ENCODE results near the gene MOB3B. TPM values are rescaled to one million over a fixed set of nuclear protein-coding genes. Genes with fewer than 3 reads are reported as not detected.

MOB3B gene
- polyA plus RNA-seq, 2 of the 4 experiments (the other 2 are of a cell fraction), result 6.0 to 6.4 TPM

- TF ChIP-seq CBX2 (IDR thresholded peaks at IDR 0.05; ENCODE audit: borderline replicate concordance, low read depth), result no peak
Measured at GRCh38 chr9:27412081-27412480, 117.5 kb downstream of the MOB3B start (continued).

GRCh38 chr9:27408482-27408881 is 121.1 kb downstream of the MOB3B start:
- H3K27ac ChIP-seq, result peak overlapping the region; percentile 60 to 81
- WGBS (ENCODE audit: missing lambda C conversion rate), result 29% methylated on average over 2 of the region's 2 CpGs
- ATAC-seq (peak; percentile 84 to 89), DNase-seq (ENCODE audit: low read depth in 1 of 2, low spot score in 1 of 2) (peak in 1 of 2 experiments; percentile 36), FAIRE-seq (no peak)
- no peak overlapping the region for H3K4me3 ChIP-seq
- ChIA-PET POLR2A (interaction anchor here (1.6 kb wide), 1 partner anchor 121 kb away, joined by 3 read pairs; the partner anchor contains the start of gene MOB3B), CTCF (interaction anchor here (0.7 to 2.6 kb wide), 8 partner anchors 8 to 122 kb away, joined by 3 to 15 read pairs (median 4); partner anchors contain the start of gene MOB3B)
- H3K9me3 ChIP-seq, result no peaks in the 10 kb centered on the region
- peak overlapping the region; percentile 49 for H3K4me2 ChIP-seq
- TF ChIP-seq ESRRA (IDR thresholded peaks at IDR 0.05; ENCODE audit: borderline replicate concordance, low read length) (no peak), BCL3 (IDR thresholded peaks at IDR 0.05) (no peak), RAD21 (conservative IDR thresholded peaks at IDR 0.05 in 1 of 2, IDR thresholded peaks at IDR 0.05 in 1 of 2) (peak in 1 of 2 experiments; percentile 17; a peak in 1 of 5 replicates), CHD2 (IDR thresholded peaks at IDR 0.05; ENCODE audit: low read length, partially characterized antibody) (no peak)
- H3K4me1 ChIP-seq, result peaks cover 29% of the 10 kb centered on the region

- CTCF ChIA-PET, result interaction anchor here (0.7 to 2.6 kb wide), 11 partner anchors 8 to 122 kb away, joined by 3 to 15 read pairs (median 4); partner anchors contain the start of gene MOB3B
- Histone ChIP-seq H3K27ac (peak overlapping the region; percentile 60 to 81), H3K4me3 (no peak overlapping the region), H3K4me2 (peak overlapping the region; percentile 49), H3K9me3 (no peaks in the 10 kb centered on the region), H3K4me1 (peaks cover 26% of the 10 kb centered on the region)
- peak; percentile 82 to 87 for ATAC-seq
- POLR2A ChIA-PET, result interaction anchor here (1.6 kb wide), 1 partner anchor 121 kb away, joined by 3 read pairs; the partner anchor contains the start of gene MOB3B
- WGBS (ENCODE audit: missing lambda C conversion rate), result 21% methylated on average over 5 of the region's 5 CpGs
- peak in 1 of 2 experiments; percentile 50 for DNase-seq (ENCODE audit: low read depth in 1 of 2, low spot score in 1 of 2)
- no peak for FAIRE-seq
- no peak for TF ChIP-seq MAZ (IDR thresholded peaks at IDR 0.05; ENCODE audit: borderline replicate concordance, low read depth, low read length)
- no peak for TF ChIP-seq EHF (CRISPR knock-in tag; IDR thresholded peaks at IDR 0.05)
- TF ChIP-seq ELK1 (IDR thresholded peaks at IDR 0.05; ENCODE audit: low read depth, low read length), result no peak
- TF ChIP-seq MAX (IDR thresholded peaks at IDR 0.05), result peak; percentile 57; the same call in 1 of the 2 replicates
- no peak for TF ChIP-seq RCOR1 (IDR thresholded peaks at IDR 0.05; ENCODE audit: low read depth, low read length)
- no peak for TF ChIP-seq RARB (CRISPR knock-in tag; IDR thresholded peaks at IDR 0.05)
- no peak for TF ChIP-seq HDAC2 (IDR thresholded peaks at IDR 0.05)
- TF ChIP-seq RNF2 (IDR thresholded peaks at IDR 0.05; ENCODE audit: borderline replicate concordance, low read depth), result no peak
- no peak for TF ChIP-seq KDM5A (IDR thresholded peaks at IDR 0.05)
- peak; percentile 34 for TF ChIP-seq MAFK (IDR thresholded peaks at IDR 0.05; ENCODE audit: partially characterized antibody)
- 0 out of 2 replicates have a peak, but pooled peaks have one; percentile 36 for TF ChIP-seq FOSL2 (IDR thresholded peaks at IDR 0.05)
- no peak for TF ChIP-seq FOSL2 (CRISPR knock-in tag; IDR thresholded peaks at IDR 0.05)
- no peak for TF ChIP-seq CEBPB (IDR thresholded peaks at IDR 0.05)
- no peak for TF ChIP-seq EHMT2 (IDR thresholded peaks at IDR 0.05; ENCODE audit: low read depth)
Measured at GRCh38 chr9:27408001-27408400, 121.6 kb downstream of the MOB3B start.

- 0% methylated on average over 1 of the region's 1 CpG for WGBS (ENCODE audit: missing lambda C conversion rate)
- Histone ChIP-seq H3K4me1 (peaks cover 22% of the 10 kb centered on the region), H3K27ac (peak overlapping the region; percentile 60 to 81), H3K4me2 (peak overlapping the region; percentile 49), H3K4me3 (no peak overlapping the region), H3K9me3 (no peaks in the 10 kb centered on the region)
- ATAC-seq (peak; percentile 31 to 52; a peak in 4 of 6 replicates), DNase-seq (ENCODE audit: low read depth in 1 of 2, low spot score in 1 of 2) (no peak), FAIRE-seq (no peak)
- ChIA-PET CTCF (interaction anchor here (1.2 to 2.6 kb wide), 6 partner anchors 9 to 123 kb away, joined by 3 to 15 read pairs (median 6); partner anchors contain the start of gene MOB3B), POLR2A (no interaction called here)
- TF ChIP-seq TP53 (CRISPR knock-in tag; IDR thresholded peaks at IDR 0.05), result no peak
- no peak for TF ChIP-seq POLR2A (IDR thresholded peaks at IDR 0.05; ENCODE audit: low read length)
- no peak for TF ChIP-seq EHF (CRISPR knock-in tag; IDR thresholded peaks at IDR 0.05)
- TF ChIP-seq HDAC2 (IDR thresholded peaks at IDR 0.05), result no peak
- TF ChIP-seq ZSCAN20 (CRISPR knock-in tag; IDR thresholded peaks at IDR 0.05), result no peak
- TF ChIP-seq FOXS1 (CRISPR knock-in tag; IDR thresholded peaks at IDR 0.05), result no peak
- no peak for TF ChIP-seq TFCP2L1 (CRISPR knock-in tag; IDR thresholded peaks at IDR 0.05)
- no peak for TF ChIP-seq HMGXB4 (CRISPR knock-in tag; IDR thresholded peaks at IDR 0.05; ENCODE audit: borderline replicate concordance)
- TF ChIP-seq RFX5 (IDR thresholded peaks at IDR 0.05), result no peak
- TF ChIP-seq HOXB13 (CRISPR knock-in tag; IDR thresholded peaks at IDR 0.05; ENCODE audit: low read depth), result no peak
- no peak for TF ChIP-seq EP300 (IDR thresholded peaks at IDR 0.05)
- TF ChIP-seq FOSL2 (IDR thresholded peaks at IDR 0.05), result no peak
- TF ChIP-seq FOSL2 (CRISPR knock-in tag; IDR thresholded peaks at IDR 0.05), result no peak
Measured at GRCh38 chr9:27407491-27407890, 122.1 kb downstream of the MOB3B start.
